Measurements from ENCODE around the gene SPG11.

SPG11 gene

DNA sequence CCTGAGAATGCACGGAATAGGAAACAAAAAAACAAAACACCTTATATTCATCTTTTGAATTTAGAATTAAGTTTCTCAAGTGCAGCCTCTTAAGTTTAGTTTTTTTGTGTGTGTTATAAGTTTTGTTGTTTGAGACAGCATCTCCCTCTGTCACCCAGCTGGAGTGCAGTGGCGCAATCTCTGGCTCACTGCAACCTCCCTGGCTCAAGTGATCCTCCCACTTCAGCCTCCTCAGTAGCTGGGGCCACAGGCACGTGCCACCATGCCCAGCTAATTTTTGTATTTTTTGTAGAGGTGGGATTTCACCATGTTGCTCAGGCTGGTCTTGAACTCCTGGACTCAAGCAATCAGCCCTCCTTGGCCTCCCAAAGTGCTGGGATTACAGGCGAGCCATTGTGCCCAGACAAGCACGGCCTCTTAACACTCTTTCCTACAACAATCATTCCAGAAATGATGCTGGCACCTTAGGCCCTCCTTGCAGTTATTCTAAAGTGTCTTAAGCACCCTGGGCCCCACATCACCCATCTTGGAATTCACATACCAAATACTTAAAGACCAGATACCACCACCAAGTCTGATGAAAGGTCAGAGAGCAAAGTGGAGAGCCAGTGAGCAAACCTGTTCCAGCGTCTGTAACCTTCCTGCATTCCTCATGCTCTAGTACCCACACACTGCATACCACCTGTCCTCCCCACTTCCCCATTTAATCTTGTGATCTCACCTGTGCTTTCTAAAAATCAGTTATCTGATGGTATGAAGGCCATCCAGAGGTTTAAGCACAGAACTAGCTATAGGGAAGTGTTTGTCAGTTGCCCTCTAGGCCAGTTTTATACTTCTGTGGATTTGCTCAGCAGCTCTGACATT lies 6.9 kb upstream of the SPG11 start:
- H3K4me3 ChIP-seq (ENCODE audit: insufficient read length, low read depth) = no peak overlapping the region
- H3K4me1 ChIP-seq (ENCODE audit: insufficient read depth, insufficient read length) = no peaks in the 10 kb centered on the region
- no peaks in the 10 kb centered on the region for H3K27me3 ChIP-seq (ENCODE audit: insufficient read depth, insufficient read length)
- no peaks in the 10 kb centered on the region for H3K9me3 ChIP-seq (ENCODE audit: insufficient read depth, low read length)
- no peak for DNase-seq (ENCODE audit: low read depth, low spot score)
- no peak for TF ChIP-seq YY1 (IDR thresholded peaks at IDR 0.05; ENCODE audit: insufficient read depth, insufficient read length)
- TF ChIP-seq SUZ12 (IDR thresholded peaks at IDR 0.05; ENCODE audit: extremely low read depth, insufficient read depth, insufficient read length) = no peak
- no peak for TF ChIP-seq ZNF274 (IDR thresholded peaks at IDR 0.05; ENCODE audit: low read depth, low read length)
- H3K36me3 ChIP-seq (ENCODE audit: insufficient read depth, insufficient read length, low read length) = no peaks in the 10 kb centered on the region
- H3K9ac ChIP-seq (ENCODE audit: insufficient read length, low read depth) = no peak overlapping the region

GRCh38 chr15:44668921-44669320 lies 5.5 kb upstream of the SPG11 start:
- Histone ChIP-seq H3K4me1 (ENCODE audit: insufficient read depth, insufficient read length) (no peaks in the 10 kb centered on the region), H3K9ac (ENCODE audit: insufficient read length, low read depth) (no peak overlapping the region), H3K4me3 (ENCODE audit: insufficient read length, low read depth) (no peak overlapping the region), H3K36me3 (ENCODE audit: insufficient read depth, insufficient read length, low read length) (no peaks in the 10 kb centered on the region), H3K9me3 (ENCODE audit: insufficient read depth, low read length) (no peaks in the 10 kb centered on the region), H3K27me3 (ENCODE audit: insufficient read depth, insufficient read length) (no peaks in the 10 kb centered on the region)
- TF ChIP-seq ZNF274 (IDR thresholded peaks at IDR 0.05; ENCODE audit: low read depth, low read length) = no peak
- TF ChIP-seq YY1 (IDR thresholded peaks at IDR 0.05; ENCODE audit: insufficient read depth, insufficient read length) = no peak
- TF ChIP-seq SUZ12 (IDR thresholded peaks at IDR 0.05; ENCODE audit: extremely low read depth, insufficient read depth, insufficient read length) = no peak
- DNase-seq (ENCODE audit: low read depth, low spot score) = no peak

GRCh38 chr15:44667039-44667360 lies 3.5 kb upstream of the SPG11 start:
- no peaks in the 10 kb centered on the region for H3K9me3 ChIP-seq (ENCODE audit: insufficient read depth, low read length)
- no peak for DNase-seq (ENCODE audit: low read depth, low spot score)
- no peaks in the 10 kb centered on the region for H3K27me3 ChIP-seq (ENCODE audit: insufficient read depth, insufficient read length)
- no peaks in the 10 kb centered on the region for H3K4me1 ChIP-seq (ENCODE audit: insufficient read depth, insufficient read length)
- TF ChIP-seq YY1 (IDR thresholded peaks at IDR 0.05; ENCODE audit: insufficient read depth, insufficient read length) = no peak
- no peak for TF ChIP-seq ZNF274 (IDR thresholded peaks at IDR 0.05; ENCODE audit: low read depth, low read length)
- no peak for TF ChIP-seq SUZ12 (IDR thresholded peaks at IDR 0.05; ENCODE audit: extremely low read depth, insufficient read depth, insufficient read length)
- no peak overlapping the region for H3K4me3 ChIP-seq (ENCODE audit: insufficient read length, low read depth)
- no peaks in the 10 kb centered on the region for H3K36me3 ChIP-seq (ENCODE audit: insufficient read depth, insufficient read length, low read length)
- H3K9ac ChIP-seq (ENCODE audit: insufficient read length, low read depth) = no peak overlapping the region

DNA sequence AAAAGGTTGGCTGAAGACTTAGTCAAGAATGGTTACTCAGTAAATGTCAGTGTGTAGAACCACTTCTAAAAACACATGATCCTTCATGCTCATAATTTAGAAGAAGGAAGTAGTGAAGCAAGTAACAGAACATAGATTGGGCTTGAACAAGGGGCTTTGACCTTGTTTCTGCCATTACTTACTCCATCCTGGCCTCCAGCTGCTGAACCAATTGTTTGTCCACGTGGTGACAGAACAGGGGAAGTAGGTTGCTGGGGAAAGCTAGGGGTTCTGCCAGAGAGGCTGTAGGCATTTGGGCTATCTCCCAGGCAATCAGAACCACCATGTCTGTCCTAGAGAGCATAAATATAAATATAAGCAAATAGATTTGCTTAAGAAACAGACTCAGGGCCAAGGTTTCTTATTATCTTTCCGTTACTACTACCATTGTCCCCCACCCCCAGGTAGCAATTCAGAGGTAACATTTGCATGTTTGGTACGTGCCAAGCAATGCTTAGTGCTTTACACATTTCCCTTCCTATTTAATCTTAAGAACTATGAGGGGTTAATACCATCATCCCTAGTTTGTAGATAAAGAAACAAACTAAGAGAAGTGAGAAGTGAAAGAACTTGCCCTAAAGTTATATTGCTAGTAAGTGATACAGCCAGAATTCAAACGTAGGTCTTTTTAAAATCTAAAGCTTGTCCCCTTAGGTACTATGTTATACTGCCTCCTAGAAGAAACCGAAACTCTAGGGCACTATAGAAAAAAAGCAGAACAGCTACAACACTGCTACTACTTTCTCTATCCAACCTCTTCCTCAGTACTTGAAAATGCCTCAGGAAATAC lies 3.0 kb upstream of the SPG11 start:
- no peak for DNase-seq (ENCODE audit: low read depth, low spot score)
- Histone ChIP-seq H3K4me3 (ENCODE audit: insufficient read length, low read depth) (no peak overlapping the region), H3K36me3 (ENCODE audit: insufficient read depth, insufficient read length, low read length) (no peaks in the 10 kb centered on the region), H3K9me3 (ENCODE audit: insufficient read depth, low read length) (no peaks in the 10 kb centered on the region), H3K4me1 (ENCODE audit: insufficient read depth, insufficient read length) (no peaks in the 10 kb centered on the region), H3K9ac (ENCODE audit: insufficient read length, low read depth) (no peak overlapping the region), H3K27me3 (ENCODE audit: insufficient read depth, insufficient read length) (no peaks in the 10 kb centered on the region)
- TF ChIP-seq YY1 (IDR thresholded peaks at IDR 0.05; ENCODE audit: insufficient read depth, insufficient read length) (no peak), SUZ12 (IDR thresholded peaks at IDR 0.05; ENCODE audit: extremely low read depth, insufficient read depth, insufficient read length) (no peak), ZNF274 (IDR thresholded peaks at IDR 0.05; ENCODE audit: low read depth, low read length) (no peak)

DNA sequence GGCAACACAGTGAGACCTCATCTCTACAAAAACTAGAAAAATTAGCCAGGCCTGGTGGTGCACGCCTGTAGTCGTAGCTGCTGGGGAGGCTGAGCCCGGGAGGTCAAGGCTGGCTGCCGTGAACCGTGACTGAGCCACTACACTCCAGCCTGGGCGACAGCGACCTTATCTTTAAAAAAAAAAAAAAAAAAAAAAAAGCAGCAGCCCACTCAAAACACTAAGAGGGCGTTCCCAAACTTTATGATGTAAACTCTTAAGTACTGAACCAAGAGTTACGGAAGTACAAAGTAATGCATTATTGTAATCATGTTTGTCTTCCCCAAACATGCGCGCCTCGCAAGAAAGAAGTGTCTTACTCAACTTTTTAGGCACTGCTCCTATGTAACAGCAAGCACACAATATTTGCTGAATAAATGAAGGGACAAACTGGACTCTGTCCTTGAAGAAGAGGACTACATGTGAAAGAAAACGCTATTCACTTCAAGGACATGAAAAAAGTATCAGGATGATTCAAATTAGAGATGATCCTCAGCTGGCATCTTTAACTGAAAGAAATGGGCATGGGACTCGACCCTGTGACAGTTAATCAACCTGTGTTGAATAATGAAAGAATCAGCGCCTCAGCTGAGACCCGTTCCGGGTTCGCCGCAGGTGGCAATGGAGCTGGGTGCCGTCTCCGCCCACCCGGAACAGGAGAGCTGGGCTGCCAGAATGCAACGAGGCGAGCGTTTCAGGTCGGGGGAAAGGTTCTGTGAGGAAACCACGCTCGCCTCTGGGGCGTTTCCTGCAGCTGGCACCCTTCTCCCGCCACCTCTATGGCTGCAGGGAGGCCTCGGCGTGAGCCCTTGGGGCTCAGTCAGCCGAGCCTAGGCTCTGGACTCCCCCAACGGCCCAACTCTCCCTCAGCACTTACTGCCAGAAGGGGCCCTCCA lies 718 bp downstream of the SPG11 start:
- peak; percentile 1 for DNase-seq (ENCODE audit: low read depth, low spot score)
- peak overlapping the region; percentile 93 for H3K4me3 ChIP-seq (ENCODE audit: insufficient read length, low read depth)
- TF ChIP-seq YY1 (IDR thresholded peaks at IDR 0.05; ENCODE audit: insufficient read depth, insufficient read length) = no peak
- no peak for TF ChIP-seq SUZ12 (IDR thresholded peaks at IDR 0.05; ENCODE audit: extremely low read depth, insufficient read depth, insufficient read length)
- no peak for TF ChIP-seq ZNF274 (IDR thresholded peaks at IDR 0.05; ENCODE audit: low read depth, low read length)
- no peaks in the 10 kb centered on the region for H3K27me3 ChIP-seq (ENCODE audit: insufficient read depth, insufficient read length)
- peaks cover 16% of the 10 kb centered on the region for H3K36me3 ChIP-seq (ENCODE audit: insufficient read depth, insufficient read length, low read length)
- no peaks in the 10 kb centered on the region for H3K4me1 ChIP-seq (ENCODE audit: insufficient read depth, insufficient read length)
- H3K9ac ChIP-seq (ENCODE audit: insufficient read length, low read depth) = peak overlapping the region; percentile 98
- no peaks in the 10 kb centered on the region for H3K9me3 ChIP-seq (ENCODE audit: insufficient read depth, low read length)

DNA sequence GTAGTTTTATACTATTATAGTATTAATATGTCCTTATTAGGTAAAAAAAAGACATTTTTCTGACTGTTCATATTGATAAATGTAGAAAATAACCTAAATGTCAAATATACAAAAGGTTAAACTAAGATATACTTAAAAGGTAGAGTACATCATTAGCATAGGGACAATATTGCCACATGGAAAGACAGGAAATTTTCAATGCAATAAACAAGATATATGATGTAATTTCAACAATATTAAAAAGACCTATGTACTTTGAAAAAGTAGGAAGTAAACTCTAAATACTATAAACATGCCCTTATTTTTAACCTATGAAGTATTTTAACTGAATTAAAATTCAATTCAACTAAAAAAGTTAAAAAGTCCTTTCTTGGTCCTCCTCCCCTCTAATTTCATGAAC lies 1.9 kb downstream of the SPG11 start:
- no peak overlapping the region for H3K4me3 ChIP-seq (ENCODE audit: insufficient read length, low read depth)
- TF ChIP-seq YY1 (IDR thresholded peaks at IDR 0.05; ENCODE audit: insufficient read depth, insufficient read length) = no peak
- TF ChIP-seq SUZ12 (IDR thresholded peaks at IDR 0.05; ENCODE audit: extremely low read depth, insufficient read depth, insufficient read length) = no peak
- no peak for TF ChIP-seq ZNF274 (IDR thresholded peaks at IDR 0.05; ENCODE audit: low read depth, low read length)
- H3K36me3 ChIP-seq (ENCODE audit: insufficient read depth, insufficient read length, low read length) = peaks cover 22% of the 10 kb centered on the region
- no peak overlapping the region for H3K9ac ChIP-seq (ENCODE audit: insufficient read length, low read depth)
- no peaks in the 10 kb centered on the region for H3K4me1 ChIP-seq (ENCODE audit: insufficient read depth, insufficient read length)
- DNase-seq (ENCODE audit: low read depth, low spot score) = no peak
- H3K27me3 ChIP-seq (ENCODE audit: insufficient read depth, insufficient read length) = no peaks in the 10 kb centered on the region
- no peaks in the 10 kb centered on the region for H3K9me3 ChIP-seq (ENCODE audit: insufficient read depth, low read length)

Measured in NT2/D1 (cell line).